Ovary (tissue), 9 donors: ENCODE data around the gene CFAP100. TPM values are rescaled to one million over a fixed set of nuclear protein-coding genes. Genes with fewer than 3 reads are reported as not detected.

ENCODE experiments used
- DNase-seq, 5 donors: peaks; one replicate each; pipeline ENCODE4 v3.0.0-alpha.2; 2019 to 2020
- H3K27ac ChIP-seq, 2 donors: fragments of 200-600 bp; one replicate each; pipeline versions ENCODE4 v1.5.1 to v1.8.0; 2019 to 2022
- H3K27me3 ChIP-seq: fragments of 200-600 bp; one replicate; pipeline ENCODE4 v1.8.0; 2022
- H3K36me3 ChIP-seq: fragments of 200-600 bp; sonication (generic); one replicate; pipeline ENCODE4 v1.5.1; 2019
- H3K4me1 ChIP-seq: one replicate; pipeline ENCODE4 v1.8.1; 2013; ENCODE audit warnings: mild to moderate bottlenecking, moderate library complexity; ENCODE audit not compliant: insufficient read depth
- H3K4me3 ChIP-seq: fragments of 200-600 bp; sonication (generic); one replicate; pipeline ENCODE4 v1.5.1; 2017
- H3K9me3 ChIP-seq, 2 donors: fragments of 200-600 bp in 1 of 2; sonication (generic) in 1 of 2; one replicate each; pipeline versions ENCODE4 v1.5.1 to v1.8.1; 2013 to 2019; ENCODE audit warnings: mild to moderate bottlenecking in 1 of 2, moderate library complexity in 1 of 2
- CTCF ChIP-seq, 3 donors: fragments of 450-650 bp in 2 of 3; fragments of 200-600 bp in 1 of 3; IDR thresholded peaks; one replicate each; pipeline versions ENCODE4 v1.5.1 to v1.8.0; 2016 to 2022; ENCODE audit warnings: antibody characterized with exemption in 3 of 3, mild to moderate bottlenecking in 1 of 3
- EP300 ChIP-seq: sonication (generic); formaldehyde crosslinking; IDR thresholded peaks from one replicate; pipeline ENCODE4 v1.6.1; 2017; ENCODE audit warnings: antibody characterized with exemption
- POLR2A ChIP-seq: fragments of 450-650 bp; IDR thresholded peaks from one replicate; pipeline ENCODE4 v1.6.1; 2017; ENCODE audit warnings: antibody characterized with exemption, mild to moderate bottlenecking, moderate library complexity
- WGBS, 3 donors: extraction: QIAGEN DNeasy Blood & Tissue Kit in 1 of 3; methylation state at CpG; one replicate each; pipeline versions ENCODE4 v1.1.5 to v1.1.7; 2013 to 2017; 5-methylcytosine and 5-hydroxymethylcytosine counted together
- intact Hi-C, 4 donors: fragments of 100-400 bp; cut with DNase I; formaldehyde crosslinking; loops; one replicate each; pipeline versions ENCODE4 v1.11.0 to v1.15.1; 2022 to 2023
- polyA plus RNA-seq, 2 donors: library from polyadenylated mRNA; stranded (reverse); fragments of 200-250 nt in 1 of 2; fragments of 350-450 nt in 1 of 2; fragmentation: Illumina TruSeq in 1 of 2; extraction: RNeasy Lipid Tissue Mini Kit (QIAGEN cat#74804) in 1 of 2; gene quantifications; one replicate each; pipeline ENCODE4 v1.2.3, GENCODE V29; 2013 to 2014
- total RNA-seq, 7 donors: library from RNA; depleted of rRNA in 2 of 7; stranded (reverse); fragments of >200 nt in 2 of 7; fragmentation: NEBNext Ultra II Directional in 3 of 7; extraction: Animal tissue kit (Norgen Biotek cat#: 25700) in 3 of 7; gene quantifications; one replicate each; pipeline versions ENCODE4 v1.1.0 to v1.2.4, GENCODE V29; 2016 to 2023
- donor health status: DM: no; HTN: no; CAD: no; lungs with moderate emphysema.
- donor health status: DM: no; HTN: no; CAD: no.
- donor health status: Bipolar disorder and iron deficiency.
- donor health status: DM: yes; HTN: yes; CAD: no.
- donor health status: DM: no; HTN: no; CAD: no.
- donor health status: DM: yes; HTN: yes; CAD: no.

CFAP100 gene
- total and polyA plus RNA-seq, 9 donors, result 0.06 to 21.3 (median 1.6) TPM; not detected in 3

- Histone ChIP-seq H3K36me3 (no peaks in the 10 kb centered on the region), H3K4me3 (peak overlapping the region; percentile 42), H3K9me3 (no peaks in the 10 kb centered on the region), H3K4me1 (peaks cover 23% of the 10 kb centered on the region), H3K27ac (peak overlapping the region; percentile 31 to 65), H3K27me3 (no peaks in the 10 kb centered on the region)
- intact Hi-C loops, result loop anchor here in 2 of 4 donors (5.0 to 10.0 kb wide), 2 partner anchors 119 to 212 kb away; partner anchors contain the start of gene KLF15 (in 1 of the 2)
- peak in 2 of 5 donors; percentile 81 to 84 for DNase-seq
- 7 to 14% (median 12%) methylated on average over 38 to 61 of the region's 66 CpGs for WGBS, 3 donors
- TF ChIP-seq POLR2A, result peak; percentile 60
- TF ChIP-seq EP300, result no peak
These were observed 81.7 kb downstream of the CFAP100 start for GRCh38 chr3:126476166-126477060.

GRCh38 chr3:126477061-126477380 is 82.3 kb downstream of the CFAP100 start:
- no peak overlapping the region for H3K4me3 ChIP-seq
- WGBS, 3 donors, result 51 to 58% (median 53%) methylated on average over 4 of the region's 4 CpGs
- H3K36me3 ChIP-seq, result no peaks in the 10 kb centered on the region
- intact Hi-C loops, result loop anchor here in 2 of 4 donors (5.0 to 10.0 kb wide), 2 partner anchors 120 to 212 kb away; partner anchors contain the start of gene KLF15 (in 1 of the 2)
- no peaks in the 10 kb centered on the region for H3K27me3 ChIP-seq
- peak in 1 of 5 donors; percentile 28 for DNase-seq
- H3K27ac ChIP-seq, result no peak overlapping the region
- H3K4me1 ChIP-seq, result peaks cover 23% of the 10 kb centered on the region
- no peaks in the 10 kb centered on the region for H3K9me3 ChIP-seq
- TF ChIP-seq CTCF (IDR thresholded peaks at IDR 0.05) (no peak), POLR2A (no peak), EP300 (no peak)

- peaks cover 10% of the 10 kb centered on the region for H3K4me1 ChIP-seq
- no peak for TF ChIP-seq EP300
- no peak for TF ChIP-seq CTCF (IDR thresholded peaks at IDR 0.05)
- no peak for TF ChIP-seq POLR2A
- no peak overlapping the region for H3K27ac ChIP-seq
- 92 to 96% (median 92%) methylated on average over 14 of the region's 14 CpGs for WGBS, 3 donors
- H3K4me3 ChIP-seq, result no peak overlapping the region
- intact Hi-C loops, result loop anchor here in 2 of 4 donors (5.0 to 10.0 kb wide), 2 partner anchors 121 to 214 kb away; partner anchors contain the start of gene KLF15 (in 1 of the 2)
- H3K9me3 ChIP-seq, result no peaks in the 10 kb centered on the region
- DNase-seq, result no peak
- H3K36me3 ChIP-seq, result no peaks in the 10 kb centered on the region
- no peaks in the 10 kb centered on the region for H3K27me3 ChIP-seq
These were observed 84.0 kb downstream of the CFAP100 start for GRCh38 chr3:126478581-126479310.

- H3K27ac ChIP-seq, result no peak overlapping the region
- no peaks in the 10 kb centered on the region for H3K9me3 ChIP-seq
- TF ChIP-seq EP300 (no peak), POLR2A (no peak), CTCF (IDR thresholded peaks at IDR 0.05) (no peak)
- no peak for DNase-seq
- no peak overlapping the region for H3K4me3 ChIP-seq
- 70 to 94% (median 80%) methylated on average over 1 of the region's 1 CpG for WGBS, 3 donors
- H3K27me3 ChIP-seq, result no peaks in the 10 kb centered on the region
- H3K36me3 ChIP-seq, result no peaks in the 10 kb centered on the region
- intact Hi-C loops, result loop anchor here in 2 of 4 donors (5.0 to 10.0 kb wide), 2 partner anchors 122 to 215 kb away; partner anchors contain the start of gene KLF15 (in 1 of the 2)
- peaks cover 3% of the 10 kb centered on the region for H3K4me1 ChIP-seq
These were observed 84.9 kb downstream of the CFAP100 start for GRCh38 chr3:126479642-126480041.
